ENCODE measurements around the gene ITFG1. TPM values are rescaled to one million over a fixed set of nuclear protein-coding genes. Genes with fewer than 3 reads are reported as not detected.

The ITFG1 gene
- total RNA-seq, 1 donor from 2014 or later, result 58.2 TPM

GRCh38 chr16:47316442-47317015 is 144.3 kb downstream of the ITFG1 start:
- intact Hi-C loops (cut with DNase I), result no loop called here
- Histone ChIP-seq H3K9me3 (no peaks in the 10 kb centered on the region), H3K4me1 (no peaks in the 10 kb centered on the region), H3K27ac (no peak overlapping the region), H3K4me3 (no peak overlapping the region), H3K27me3 (no peaks in the 10 kb centered on the region), H3K36me3 (no peaks in the 10 kb centered on the region)
- no peak for ATAC-seq
- no peak for DNase-seq
- no peak for TF ChIP-seq CTCF (IDR thresholded peaks at IDR 0.05)

- ATAC-seq (no peak), DNase-seq (no peak)
- peaks cover 4% of the 10 kb centered on the region for H3K36me3 ChIP-seq
- H3K27me3 ChIP-seq, result no peaks in the 10 kb centered on the region
- intact Hi-C loops (cut with DNase I), result no loop called here
- TF ChIP-seq CTCF (IDR thresholded peaks at IDR 0.05), result no peak
- no peaks in the 10 kb centered on the region for H3K9me3 ChIP-seq
- no peak overlapping the region for H3K4me3 ChIP-seq
- H3K4me1 ChIP-seq, result no peaks in the 10 kb centered on the region
- H3K27ac ChIP-seq, result no peak overlapping the region
Observed at GRCh38 chr16:47311738-47312505, 148.9 kb downstream of the ITFG1 start.

GRCh38 chr16:47310792-47311211 is 150.1 kb downstream of the ITFG1 start:
- Histone ChIP-seq H3K27me3 (no peaks in the 10 kb centered on the region), H3K36me3 (peaks cover 4% of the 10 kb centered on the region), H3K27ac (no peak overlapping the region), H3K9me3 (no peaks in the 10 kb centered on the region), H3K4me1 (no peaks in the 10 kb centered on the region), H3K4me3 (no peak overlapping the region)
- no peak for ATAC-seq
- no peak for TF ChIP-seq CTCF (IDR thresholded peaks at IDR 0.05)
- intact Hi-C loops (cut with DNase I), result no loop called here
- no peak for DNase-seq

DNA sequence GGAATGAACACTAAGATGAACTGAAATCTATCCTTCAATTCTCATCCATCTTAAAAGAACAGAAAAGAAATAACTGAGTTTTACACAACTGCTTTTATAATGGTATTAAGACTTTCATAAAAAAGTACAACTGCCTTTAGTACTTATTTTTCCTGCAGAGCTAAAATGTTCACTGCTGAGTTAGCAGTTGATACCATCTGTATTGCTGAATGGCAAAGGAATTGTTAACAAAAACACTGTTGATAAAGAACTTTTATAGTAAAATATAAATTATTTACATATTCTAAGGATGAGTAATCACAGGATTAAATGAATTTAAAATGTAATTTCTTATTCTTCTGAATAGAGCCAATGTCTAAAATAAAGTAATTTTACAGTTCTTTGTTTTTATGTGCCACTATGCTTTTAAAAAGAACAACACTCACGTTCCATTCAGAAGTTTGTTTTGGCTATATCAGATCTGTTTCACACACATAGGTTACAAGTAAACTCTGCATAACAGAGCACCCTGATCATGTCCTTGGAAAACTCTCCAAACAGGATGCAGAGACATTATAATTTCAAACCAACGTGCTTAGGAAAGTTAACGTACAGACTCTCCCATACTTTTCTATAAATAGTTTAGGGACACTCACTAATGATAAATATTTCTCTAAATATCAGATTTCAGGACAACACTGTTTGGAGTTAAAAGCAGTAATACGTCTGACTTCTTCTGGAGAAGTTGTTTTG is 151.1 kb downstream of the ITFG1 start:
- Histone ChIP-seq H3K4me1 (no peaks in the 10 kb centered on the region), H3K27ac (no peak overlapping the region), H3K36me3 (peaks cover 4% of the 10 kb centered on the region), H3K9me3 (no peaks in the 10 kb centered on the region), H3K4me3 (no peak overlapping the region), H3K27me3 (no peaks in the 10 kb centered on the region)
- intact Hi-C loops (cut with DNase I), result no loop called here
- TF ChIP-seq CTCF (IDR thresholded peaks at IDR 0.05), result no peak
- ATAC-seq, result no peak
- DNase-seq, result no peak

GRCh38 chr16:47308601-47309000 is 152.3 kb downstream of the ITFG1 start:
- Histone ChIP-seq H3K36me3 (peaks cover 4% of the 10 kb centered on the region), H3K27me3 (no peaks in the 10 kb centered on the region), H3K4me1 (no peaks in the 10 kb centered on the region), H3K9me3 (no peaks in the 10 kb centered on the region), H3K4me3 (no peak overlapping the region), H3K27ac (no peak overlapping the region)
- DNase-seq, result no peak
- no peak for TF ChIP-seq CTCF (IDR thresholded peaks at IDR 0.05)
- no peak for ATAC-seq
- intact Hi-C loops (cut with DNase I), result no loop called here
